K562 (cell line): ENCODE results near the gene DEPP1. TPM values are rescaled to one million over a fixed set of nuclear protein-coding genes. Genes with fewer than 3 reads are reported as not detected.

ENCODE experiments used
- ATAC-seq: fragments of 200-7000 bp; cut with Tn5 transposase; 3 replicates; pipeline ENCODE4 v1.9.1; 2020; ENCODE audit warnings: moderate library complexity
- BruUV-seq: library from RNA; stranded (reverse); fragments of 400-500 nt; replicated peaks from 2 replicates; lab custom pipeline; 2021; lab: Mats Ljungman, UMichigan
- CTCF ChIA-PET: fragments of 300-600 bp; formaldehyde crosslinking; extraction: SDS; loops from one replicate; lab custom pipeline; 2021; ENCODE audit warnings: low intra/inter-chr PET ratio; lab: Yijun Ruan, JAX
- POLR2A ChIA-PET: fragments of 300-600, 350-650 bp; sonication (Branson Sonifier 250); formaldehyde crosslinking; extraction: SDS; loops from one replicate; lab custom pipeline; 2021; ENCODE audit warnings: antibody characterized with exemption, inconsistent platforms; lab: Yijun Ruan, JAX
- DNase-seq, 4 experiments: peaks; one replicate each; pipeline versions ENCODE4 v3.0.0 to v3.0.0-alpha.2; 2011 to 2018; ENCODE audit warnings: low spot score in 3 of 4, mixed read lengths in 3 of 4; ENCODE audit errors: extremely low read depth in 1 of 4
- FAIRE-seq: peaks from 2 replicates; lab custom pipeline; 2011; peaks lifted over from hg19 to GRCh38; lab: Jason Lieb, UNC
- H2AFZ ChIP-seq: 2 replicates; pipeline ENCODE4 v1.6.0; 2011; ENCODE audit warnings: low read depth, low read length, control low read depth, inconsistent platforms
- H3K27ac ChIP-seq: fragments of 200-600 bp; 3 replicates; pipeline ENCODE4 v1.8.0; 2011; ENCODE audit warnings: low read depth, mild to moderate bottlenecking, control low read depth, inconsistent platforms, low read length, moderate library complexity, mixed read lengths; ENCODE audit errors: extremely low read depth
- H3K27me3 ChIP-seq, 2 experiments: fragments of 300-600 bp in 1 of 2; 2 replicates in 1 of 2; 3 replicates in 1 of 2; pipeline versions ENCODE4 v1.6.0 to v1.8.0; 2011; ENCODE audit warnings: inconsistent platforms in 2 of 2, low read length in 2 of 2, mild to moderate bottlenecking in 1 of 2, mixed read lengths in 1 of 2, moderate library complexity in 1 of 2; ENCODE audit not compliant: control insufficient read depth in 2 of 2, insufficient read depth in 2 of 2
- H3K36me3 ChIP-seq: fragments of 300-600 bp; 3 replicates; pipeline ENCODE4 v1.8.0; 2011; ENCODE audit warnings: mild to moderate bottlenecking, low read length, inconsistent platforms; ENCODE audit not compliant: control insufficient read depth, insufficient read depth
- H3K4me1 ChIP-seq, 2 experiments: fragments of 200-600 bp in 1 of 2; replicated peaks in 1 of 2; 2 replicates in 1 of 2; 3 replicates in 1 of 2; pipeline versions ENCODE4 v1.5.1 to v1.8.0; 2011; ENCODE audit warnings: inconsistent platforms in 2 of 2, low read length in 2 of 2, mild to moderate bottlenecking in 1 of 2, mixed read lengths in 1 of 2, moderate library complexity in 1 of 2; ENCODE audit not compliant: control insufficient read depth in 2 of 2, insufficient read depth in 2 of 2
- H3K4me2 ChIP-seq: 2 replicates; pipeline ENCODE4 v1.6.1; 2011; ENCODE audit warnings: low read length, control low read depth, inconsistent platforms, mixed read lengths; ENCODE audit not compliant: insufficient read depth
- H3K4me3 ChIP-seq: fragments of 200-600 bp; sonication (generic), shearing (Covaris generic); 2 replicates; pipeline ENCODE4 v1.5.1; 2016; ENCODE audit warnings: control low read depth, inconsistent platforms
- H3K79me2 ChIP-seq: fragments of 200-600 bp; 3 replicates; pipeline ENCODE4 v1.8.0; 2011; ENCODE audit warnings: low read length, inconsistent platforms; ENCODE audit not compliant: control insufficient read depth, insufficient read depth
- H3K9ac ChIP-seq, 2 experiments: 2 replicates each; pipeline versions ENCODE4 v1.6.0 to v1.6.1; 2011; ENCODE audit warnings: low read depth in 2 of 2, low read length in 2 of 2, control low read depth in 1 of 2, inconsistent platforms in 1 of 2, mild to moderate bottlenecking in 1 of 2, mixed read lengths in 1 of 2; ENCODE audit not compliant: insufficient read depth in 1 of 2
- H3K9me1 ChIP-seq: one replicate; pipeline ENCODE4 v1.6.0; 2011; ENCODE audit warnings: inconsistent platforms, mild to moderate bottlenecking, low read length, moderate library complexity; ENCODE audit not compliant: control insufficient read depth, insufficient read depth
- H3K9me3 ChIP-seq: replicated peaks from 2 replicates; pipeline ENCODE4 v1.5.1; 2011; ENCODE audit warnings: low read depth, low read length, inconsistent platforms; ENCODE audit not compliant: control insufficient read depth, insufficient read depth
- H4K20me1 ChIP-seq: replicated peaks from 2 replicates; pipeline ENCODE4 v1.6.1; 2011; ENCODE audit warnings: low read length, inconsistent platforms, mixed read lengths; ENCODE audit not compliant: control insufficient read depth, insufficient read depth
- AFF1 ChIP-seq, 2 experiments: fragments of 450-650 bp; IDR thresholded peaks; 2 replicates each; pipeline ENCODE4 v1.6.1; 2018; ENCODE audit warnings: mild to moderate bottlenecking in 2 of 2, low read depth in 1 of 2; ENCODE audit not compliant: partially characterized antibody in 2 of 2
- EHMT2 ChIP-seq: fragments of 450-650 bp; IDR thresholded peaks from 2 replicates; pipeline ENCODE4 v1.6.1; 2018; ENCODE audit warnings: antibody characterized with exemption
- HMGN3 ChIP-seq: IDR thresholded peaks from 2 replicates; pipeline ENCODE4 v1.6.1; 2011; ENCODE audit warnings: borderline replicate concordance, low read depth, mild to moderate bottlenecking, mixed read lengths, low read length; ENCODE audit not compliant: insufficient read length; ENCODE audit errors: extremely low read depth
- SRSF7 ChIP-seq: fragments of 200-400 bp; formaldehyde crosslinking; optimal IDR thresholded peaks from 2 replicates; pipeline ENCODE3; 2017; ENCODE audit warnings: mild to moderate bottlenecking, low read depth, low read length
- WGBS: fragments of 100-300 bp; shearing (Covaris generic); methylation state at CpG from one replicate; pipeline ENCODE4 v1.1.6; 2016; ENCODE audit warnings: low coverage, mixed read lengths; ENCODE audit not compliant: insufficient coverage; ENCODE audit errors: missing lambda C conversion rate; 5-methylcytosine and 5-hydroxymethylcytosine counted together
- in situ Hi-C: fragments of 300-500 bp; cut with MboI; formaldehyde crosslinking; loops from 4 replicates; pipeline ENCODE4 v1.15.0; 2018; ENCODE audit warnings: inconsistent platforms, mixed read lengths
- intact Hi-C: fragments of 100-400 bp; cut with micrococcal nuclease; formaldehyde crosslinking; loops from 2 replicates; pipeline ENCODE4 v1.14.2; 2022
- polyA plus RNA-seq, 8 experiments: library from polyadenylated mRNA; depleted of rRNA in 4 of 8; stranded (reverse) in 5 of 8; unstranded in 3 of 8; fragments of >200 nt; fragmentation: Nextera tagmentation in 2 of 8; fragmentation: Illumina TruSeq in 1 of 8; extraction: Ambion mirVana in 2 of 8; extraction: Trizol in 1 of 8; gene quantifications; 2 replicates each; pipeline versions ENCODE4 v1.2.1 to v1.2.3, GENCODE V29; 2011 to 2014; ENCODE audit warnings: inconsistent platforms in 1 of 8, missing spikeins in 1 of 8
- total RNA-seq, 7 experiments: library from RNA; depleted of rRNA in 6 of 7; stranded (reverse); fragments of >200 nt in 6 of 7; fragmentation: Illumina TruSeq in 2 of 7; extraction: Trizol in 2 of 7; gene quantifications; 2 replicates each; pipeline versions ENCODE4 v1.2.1 to v1.2.3, GENCODE V29; 2011 to 2021; ENCODE audit warnings: low replicate concordance in 1 of 7

Gene DEPP1
- total and polyA plus RNA-seq, 9 of the 15 experiments (the other 6 are each of a cell fraction or from before 2014, with no cell fraction given): 0.04 to 0.54 (median 0.20) TPM; not detected in 1

DNA sequence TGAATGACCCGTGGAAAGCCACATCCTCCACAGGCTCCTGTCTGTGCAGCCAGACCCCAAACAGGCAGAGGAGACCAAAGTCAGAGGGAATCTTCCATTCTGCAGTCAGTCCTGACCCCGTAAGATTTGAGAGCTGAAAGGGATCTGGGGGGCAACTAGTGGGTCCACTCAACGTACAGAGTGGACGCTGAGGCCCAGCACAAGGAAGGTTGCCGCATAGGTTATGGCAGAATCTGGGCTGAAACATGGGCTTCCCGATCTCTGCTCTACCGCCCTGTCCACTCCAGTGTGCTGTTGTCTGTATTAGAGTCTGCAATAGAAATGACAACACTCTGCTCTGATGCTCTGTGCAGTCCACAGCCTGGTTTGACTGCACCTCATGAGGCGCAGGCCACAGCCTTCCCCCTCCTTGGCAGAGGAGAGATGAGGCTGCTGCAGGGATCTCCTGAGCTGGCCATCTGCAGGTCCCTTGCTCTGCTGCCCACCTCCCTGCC is 14.2 kb upstream of the DEPP1 start:
- no TSS peak for BruUV-seq
- H4K20me1 ChIP-seq: 0 out of 2 replicates have a peak, but pooled peaks cover 3% of the 10 kb centered on the region
- H3K27ac ChIP-seq: no peak overlapping the region
- intact Hi-C loops (no loop called here), in situ Hi-C loops (no loop called here)
- FAIRE-seq (no peak), ATAC-seq (no peak), DNase-seq (no peak)
- TF ChIP-seq AFF1 (IDR thresholded peaks at IDR 0.05; ENCODE audit: low read depth in 1 of 2, partially characterized antibody in 2 of 2) (no peak), EHMT2 (no peak), SRSF7 (no peak), HMGN3 (no peak)
- no peaks in the 10 kb centered on the region for H3K36me3 ChIP-seq
- no peaks in the 10 kb centered on the region for H3K9me1 ChIP-seq
- 4% methylated on average over 8 of the region's 8 CpGs for WGBS
- ChIA-PET POLR2A (interaction anchor here (0.7 to 1.3 kb wide), 4 partner anchors 9 to 14 kb away, joined by 3 to 4 read pairs (median 3); partner anchors contain the start of gene DEPP1), CTCF (no interaction called here)
- no peak overlapping the region for H2AFZ ChIP-seq
- no peaks in the 10 kb centered on the region for H3K79me2 ChIP-seq
- peak overlapping the region in 1 of 2 experiments; percentile 33; a peak in 1 of 4 replicates for H3K9ac ChIP-seq
- peaks cover 0 to 5% of the 10 kb centered on the region in 2 experiments; a peak in 3 of 5 replicates for H3K4me1 ChIP-seq
- no peak overlapping the region for H3K4me3 ChIP-seq
- no peak overlapping the region for H3K4me2 ChIP-seq
- no peaks in the 10 kb centered on the region for H3K9me3 ChIP-seq
- peaks cover 29 to 67% of the 10 kb centered on the region in 2 experiments for H3K27me3 ChIP-seq
